Heart left ventricle (tissue), 16 donors: ENCODE data around the gene TMED8. TPM values are rescaled to one million over a fixed set of nuclear protein-coding genes. Genes with fewer than 3 reads are reported as not detected.
A peak's percentile ranks its signal among the peaks of the same experiment; 100 is the strongest.

Experiments
- ATAC-seq, 4 donors: fragments of 200-7000 bp; cut with Tn5 transposase; one replicate each; pipeline ENCODE4 v1.9.1; 2020 to 2022; ENCODE audit warnings: moderate library complexity in 4 of 4, mild to moderate bottlenecking in 3 of 4, moderate number of reproducible peaks in 1 of 4
- DNase-seq, 5 donors: peaks; one replicate each; pipeline ENCODE4 v3.0.0-alpha.2; 2020
- H3K27ac ChIP-seq, 12 donors: fragments of 200-600 bp; sonication (generic) in 4 of 12; one replicate each; pipeline versions ENCODE4 v1.5.0 to v1.8.0; 2016 to 2022; ENCODE audit warnings: mild to moderate bottlenecking in 2 of 12
- H3K27me3 ChIP-seq, 9 donors: fragments of 200-600 bp; sonication (generic) in 2 of 9; one replicate each; pipeline versions ENCODE4 v1.5.1 to v1.8.0; 2016 to 2022; ENCODE audit warnings: mild to moderate bottlenecking in 3 of 9
- H3K36me3 ChIP-seq, 9 donors: fragments of 200-600 bp; sonication (generic) in 2 of 9; one replicate each; pipeline versions ENCODE4 v1.5.0 to v1.8.0; 2018 to 2022; ENCODE audit warnings: mild to moderate bottlenecking in 2 of 9
- H3K4me1 ChIP-seq, 12 donors: fragments of 200-600 bp; sonication (generic) in 4 of 12; one replicate each; pipeline versions ENCODE4 v1.5.0 to v1.8.0; 2016 to 2022; ENCODE audit warnings: mild to moderate bottlenecking in 3 of 12
- H3K4me3 ChIP-seq, 12 donors: fragments of 200-600 bp; sonication (generic) in 4 of 12; one replicate each; pipeline versions ENCODE4 v1.5.0 to v1.8.0; 2017 to 2022; ENCODE audit warnings: mild to moderate bottlenecking in 9 of 12, moderate library complexity in 4 of 12
- H3K9me3 ChIP-seq, 12 donors: fragments of 200-600 bp; sonication (generic) in 4 of 12; one replicate each; pipeline versions ENCODE4 v1.5.0 to v1.8.0; 2016 to 2022; ENCODE audit warnings: mild to moderate bottlenecking in 1 of 12
- CTCF ChIP-seq, 12 donors: fragments of 200-600 bp; sonication (generic) in 4 of 12; IDR thresholded peaks; one replicate each; pipeline versions ENCODE4 v1.5.0 to v1.8.0; 2018 to 2022; ENCODE audit warnings: antibody characterized with exemption in 12 of 12, mild to moderate bottlenecking in 5 of 12
- POLR2A ChIP-seq, 2 donors: fragments of 450-650 bp; IDR thresholded peaks; one replicate each; pipeline ENCODE4 v1.6.1; 2017; ENCODE audit warnings: antibody characterized with exemption in 2 of 2, mild to moderate bottlenecking in 2 of 2, moderate library complexity in 2 of 2
- WGBS, 4 donors: extraction: QIAGEN DNeasy Blood & Tissue Kit in 2 of 4; methylation state at CpG; one replicate each; pipeline versions ENCODE4 v1.1.5 to v1.1.7; 2013 to 2018; 5-methylcytosine and 5-hydroxymethylcytosine counted together
- intact Hi-C, 10 donors: fragments of 100-400 bp; cut with DNase I; formaldehyde crosslinking; loops; one replicate each; pipeline versions ENCODE4 v1.11.1 to v1.14.2; 2022
- polyA plus RNA-seq, 2 donors: library from polyadenylated mRNA; stranded (reverse); fragments of 200-250 nt; gene quantifications; one replicate each; pipeline ENCODE4 v1.2.3, GENCODE V29; 2013
- total RNA-seq, 9 donors: library from RNA; depleted of rRNA in 2 of 9; stranded (reverse); fragments of >200 nt in 2 of 9; fragmentation: NEBNext Ultra II Directional in 3 of 9; extraction: Animal tissue kit (Norgen Biotek cat#: 25700) in 3 of 9; gene quantifications; one replicate each; pipeline versions ENCODE4 v1.1.0 to v1.2.4, GENCODE V29; 2016 to 2023
- donor health status: ischemic (EF 13 %, LVEDD 7.1; RV severe dilation, severe dysfunction).
- donor health status: healthy with polysubstance abuse.
- donor health status: DM: no; HTN: yes; CAD: no.
- donor health status: DM: no; HTN: no; CAD: no.
- donor health status: ischemic (EF 25% LVEDD 6.9; RV normal size, moderate dysfunction).
- donor health status: ischemic (EF 25% LVEDD 5.7; RV mildly dilated, moderate dysfunction).
- donor health status: healthy.
- donor health status: DM: yes; HTN: yes; CAD: no.
- donor health status: ischemic (EF 35%, LVEDD 5.7; RV mildly dilated, moderate dysfunction).
- donor health status: nonischemic (EF 11% LVEDD 7.7; RV severe dilation, severe dysfunction).
- donor health status: DM: yes; HTN: yes; CAD: no.
- donor health status: PGD.
- donor health status: ischemic (EF 29% LVEDD 5.4; RV normal size, mild dysfunction).
- donor health status: nonischemic (EF 23%, LVEDD 6.1; RV moderate dilation, normal function).

TMED8 gene
- total and polyA plus RNA-seq, 11 donors: 1.5 to 9.5 (median 7.1) TPM

GRCh38 chr14:77309131-77309530 lies 67.8 kb downstream of the TMED8 start:
- ATAC-seq: no peak
- DNase-seq: no peak
- no peaks in the 10 kb centered on the region for H3K9me3 ChIP-seq
- 77 to 88% (median 84%) methylated on average over 4 of the region's 4 CpGs for WGBS, 4 donors
- H3K36me3 ChIP-seq: peaks cover 0 to 31% (median 17%) of the 10 kb centered on the region in 9 donors
- no peaks in the 10 kb centered on the region for H3K27me3 ChIP-seq
- peaks cover 0 to 22% (median 5%) of the 10 kb centered on the region in 12 donors for H3K4me1 ChIP-seq
- no peak overlapping the region for H3K4me3 ChIP-seq
- TF ChIP-seq POLR2A (IDR thresholded peaks at IDR 0.05): no peak
- no peak for TF ChIP-seq CTCF (IDR thresholded peaks at IDR 0.05)
- H3K27ac ChIP-seq: no peak overlapping the region
- intact Hi-C loops: loop anchor here in 6 of 10 donors (10.0 kb wide), 2 partner anchors 236 to 246 kb away; no protein-coding TSS in a partner anchor

- H3K27ac ChIP-seq: peak overlapping the region in 3 of 12 donors; percentile 12 to 32 (median 14)
These were observed 69.9 kb downstream of the TMED8 start for GRCh38 chr14:77306851-77307496.

GRCh38 chr14:77306416-77306815 lies 70.5 kb downstream of the TMED8 start:
- ATAC-seq: no peak
- Histone ChIP-seq H3K36me3 (peaks cover 0 to 55% (median 24%) of the 10 kb centered on the region in 9 donors), H3K9me3 (no peaks in the 10 kb centered on the region), H3K4me3 (no peak overlapping the region), H3K27ac (peak overlapping the region in 2 of 12 donors; percentile 12 to 32), H3K27me3 (no peaks in the 10 kb centered on the region), H3K4me1 (peaks cover 0 to 22% (median 0%) of the 10 kb centered on the region in 12 donors)
- DNase-seq: no peak
- TF ChIP-seq POLR2A (IDR thresholded peaks at IDR 0.05) (no peak), CTCF (IDR thresholded peaks at IDR 0.05) (no peak)
- intact Hi-C loops: loop anchor here in 6 of 10 donors (10.0 kb wide), 2 partner anchors 238 to 248 kb away; no protein-coding TSS in a partner anchor
- WGBS, 4 donors: 71 to 82% (median 79%) methylated on average over 3 of the region's 3 CpGs

More at GRCh38 chr14:77306851-77307496, 69.9 kb downstream of the TMED8 start:
- intact Hi-C loops: loop anchor here in 6 of 10 donors (10.0 kb wide), 2 partner anchors 238 to 248 kb away; no protein-coding TSS in a partner anchor
- Histone ChIP-seq H3K4me3 (no peak overlapping the region), H3K9me3 (no peaks in the 10 kb centered on the region), H3K4me1 (peaks cover 0 to 22% (median 0%) of the 10 kb centered on the region in 12 donors), H3K27me3 (no peaks in the 10 kb centered on the region), H3K36me3 (peaks cover 0 to 51% (median 19%) of the 10 kb centered on the region in 9 donors)
- no peak for DNase-seq
- 61 to 82% (median 65%) methylated on average over 3 of the region's 3 CpGs for WGBS, 4 donors
- no peak for TF ChIP-seq POLR2A (IDR thresholded peaks at IDR 0.05)
- TF ChIP-seq CTCF (IDR thresholded peaks at IDR 0.05): no peak
- ATAC-seq: peak in 1 of 4 donors; percentile 42

- intact Hi-C loops: loop anchor here in 6 of 10 donors (10.0 kb wide), 2 partner anchors 239 to 249 kb away; no protein-coding TSS in a partner anchor
- no peak for DNase-seq
- Histone ChIP-seq H3K27ac (peak overlapping the region in 1 of 12 donors; percentile 28), H3K4me1 (peaks cover 0 to 17% (median 0%) of the 10 kb centered on the region in 12 donors), H3K27me3 (no peaks in the 10 kb centered on the region), H3K36me3 (peaks cover 0 to 59% (median 25%) of the 10 kb centered on the region in 9 donors), H3K4me3 (no peak overlapping the region), H3K9me3 (no peaks in the 10 kb centered on the region)
- 76 to 91% (median 89%) methylated on average over 4 of the region's 4 CpGs for whole genome bisulfite sequencing, 4 donors
- ATAC-seq: no peak
- no peak for TF ChIP-seq CTCF (IDR thresholded peaks at IDR 0.05)
- no peak for TF ChIP-seq POLR2A (IDR thresholded peaks at IDR 0.05)
These were observed 71.2 kb downstream of the TMED8 start for GRCh38 chr14:77305696-77306095.
